GM20000 (cell line): ENCODE results near the gene HAPLN2.

Experiments
- DNase-seq: peaks from one replicate; pipeline ENCODE4 v3.0.0; 2012; ENCODE audit warnings: low spot score
- TF ChIP-seq, protein P1 (sequence below): IDR thresholded peaks from 2 replicates; pipeline ENCODE4 v1.5.1; 2012; ENCODE audit warnings: mild to moderate bottlenecking, control low read depth; ENCODE audit errors: extremely low read depth, missing control alignments

Gene HAPLN2

DNA sequence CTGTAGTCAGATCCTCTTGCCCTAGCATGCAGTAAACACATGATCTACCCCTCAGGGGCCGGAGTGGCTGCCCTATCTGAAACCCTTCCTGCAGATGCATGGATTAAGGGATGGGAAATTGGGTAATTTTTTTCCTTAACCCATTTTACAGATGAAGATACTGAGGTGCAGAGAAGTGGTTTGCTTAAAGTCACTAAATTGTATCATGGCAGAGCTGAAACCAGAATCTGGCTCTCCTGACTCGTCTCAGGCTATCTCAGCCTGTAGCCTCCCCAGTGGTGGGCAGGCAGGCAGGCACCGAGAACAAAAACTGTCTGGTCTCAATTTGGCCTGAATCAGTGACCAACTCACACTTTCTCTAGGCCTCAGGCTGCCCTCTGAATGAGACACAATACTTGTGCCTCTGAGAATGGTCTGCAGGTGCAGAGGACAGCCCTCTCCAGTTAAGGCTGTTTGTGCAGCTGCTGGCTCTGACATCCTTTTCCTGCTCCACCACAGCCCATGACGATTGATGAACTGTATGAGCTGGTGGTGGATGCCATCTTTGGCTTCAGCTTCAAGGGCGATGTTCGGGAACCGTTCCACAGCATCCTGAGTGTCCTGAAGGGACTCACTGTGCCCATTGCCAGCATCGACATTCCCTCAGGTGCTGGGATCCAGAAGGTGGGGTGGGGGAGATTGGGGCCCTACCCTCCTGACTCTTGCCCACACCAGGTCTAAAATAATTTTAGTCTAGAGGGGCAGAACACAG lies 26.1 kb upstream of the HAPLN2 start:
- TF ChIP-seq, protein P1, sequence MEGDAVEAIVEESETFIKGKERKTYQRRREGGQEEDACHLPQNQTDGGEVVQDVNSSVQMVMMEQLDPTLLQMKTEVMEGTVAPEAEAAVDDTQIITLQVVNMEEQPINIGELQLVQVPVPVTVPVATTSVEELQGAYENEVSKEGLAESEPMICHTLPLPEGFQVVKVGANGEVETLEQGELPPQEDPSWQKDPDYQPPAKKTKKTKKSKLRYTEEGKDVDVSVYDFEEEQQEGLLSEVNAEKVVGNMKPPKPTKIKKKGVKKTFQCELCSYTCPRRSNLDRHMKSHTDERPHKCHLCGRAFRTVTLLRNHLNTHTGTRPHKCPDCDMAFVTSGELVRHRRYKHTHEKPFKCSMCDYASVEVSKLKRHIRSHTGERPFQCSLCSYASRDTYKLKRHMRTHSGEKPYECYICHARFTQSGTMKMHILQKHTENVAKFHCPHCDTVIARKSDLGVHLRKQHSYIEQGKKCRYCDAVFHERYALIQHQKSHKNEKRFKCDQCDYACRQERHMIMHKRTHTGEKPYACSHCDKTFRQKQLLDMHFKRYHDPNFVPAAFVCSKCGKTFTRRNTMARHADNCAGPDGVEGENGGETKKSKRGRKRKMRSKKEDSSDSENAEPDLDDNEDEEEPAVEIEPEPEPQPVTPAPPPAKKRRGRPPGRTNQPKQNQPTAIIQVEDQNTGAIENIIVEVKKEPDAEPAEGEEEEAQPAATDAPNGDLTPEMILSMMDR, result no peak
- no peak for DNase-seq

DNA sequence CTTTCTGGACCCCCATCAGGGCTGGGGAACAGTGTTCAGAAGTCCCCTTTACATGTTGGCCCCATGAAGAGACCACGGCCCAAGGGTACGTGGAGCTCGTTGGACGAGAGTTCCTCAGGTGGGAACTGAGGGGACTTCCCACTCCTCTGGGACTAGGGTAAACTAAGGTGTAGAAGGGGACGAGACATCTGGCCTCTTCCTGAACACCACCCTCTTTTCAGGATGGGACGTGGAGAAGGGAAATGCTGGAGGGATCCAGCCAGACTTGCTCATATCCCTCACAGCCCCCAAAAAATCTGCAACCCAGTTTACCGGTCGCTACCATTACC lies 25.6 kb upstream of the HAPLN2 start:
- DNase-seq, result no peak
- TF ChIP-seq, protein P1, result no peak

DNA sequence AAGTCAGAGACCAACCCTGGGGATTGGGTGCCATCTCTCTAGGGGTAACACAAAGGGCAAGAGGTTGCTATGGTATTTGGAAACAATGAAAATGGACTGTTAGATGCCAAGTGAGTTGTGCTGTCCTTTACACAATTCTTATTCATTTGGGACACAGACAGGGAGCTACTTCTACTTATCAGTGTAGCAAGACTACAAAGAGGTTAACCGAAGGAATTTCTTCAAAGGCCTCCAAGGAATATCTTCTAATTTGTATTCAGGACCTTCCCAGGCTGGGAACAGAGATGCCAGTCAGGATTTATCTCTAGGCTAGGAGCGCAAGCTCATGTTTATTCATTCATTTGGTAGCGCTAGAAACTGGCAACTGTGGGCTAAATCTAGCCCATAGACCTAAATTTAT lies 25.0 kb upstream of the HAPLN2 start:
- no peak for DNase-seq
- TF ChIP-seq, protein P1, result no peak

DNA sequence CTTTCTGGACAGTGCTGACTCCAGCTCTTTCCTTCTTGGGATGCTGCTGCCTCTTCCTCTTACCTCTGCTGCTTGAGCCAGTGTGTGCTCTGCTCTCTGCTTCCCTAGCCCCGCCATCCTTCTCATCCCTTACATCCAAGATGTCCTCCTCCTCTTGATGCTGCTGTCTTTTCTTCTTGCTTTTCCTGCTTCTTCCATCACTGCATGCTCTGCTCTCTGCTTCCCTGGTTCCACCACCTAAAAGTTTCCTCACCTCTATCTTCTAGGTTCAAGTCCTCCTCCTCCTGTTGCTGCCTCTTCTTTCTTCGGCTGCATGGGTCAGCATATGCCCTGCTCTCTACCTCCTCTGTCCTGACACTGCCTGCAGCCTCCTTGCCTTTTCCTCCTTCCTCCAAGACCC lies 24.2 kb upstream of the HAPLN2 start:
- DNase-seq, result no peak
- TF ChIP-seq, protein P1, result no peak

DNA sequence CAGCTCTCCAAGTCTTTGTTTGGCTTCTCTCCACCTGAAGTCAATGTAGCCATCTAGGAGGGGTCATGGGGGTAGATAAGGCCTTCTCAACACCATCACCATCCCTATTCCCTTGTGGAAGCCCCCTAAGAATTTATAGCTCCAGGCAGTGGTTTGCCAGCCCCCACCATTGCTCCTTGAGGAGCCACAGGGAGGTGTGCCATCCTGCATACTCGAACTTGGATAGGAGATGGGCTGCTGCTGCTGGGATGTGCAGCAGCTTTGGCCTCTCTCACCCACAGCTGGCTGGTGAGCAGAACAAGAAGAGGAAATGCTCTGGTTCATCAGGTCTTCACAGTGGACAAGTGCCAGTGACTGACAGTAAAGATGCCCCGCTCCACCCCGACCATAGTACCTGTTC lies 22.8 kb upstream of the HAPLN2 start:
- TF ChIP-seq, protein P1, result no peak
- no peak for DNase-seq

DNA sequence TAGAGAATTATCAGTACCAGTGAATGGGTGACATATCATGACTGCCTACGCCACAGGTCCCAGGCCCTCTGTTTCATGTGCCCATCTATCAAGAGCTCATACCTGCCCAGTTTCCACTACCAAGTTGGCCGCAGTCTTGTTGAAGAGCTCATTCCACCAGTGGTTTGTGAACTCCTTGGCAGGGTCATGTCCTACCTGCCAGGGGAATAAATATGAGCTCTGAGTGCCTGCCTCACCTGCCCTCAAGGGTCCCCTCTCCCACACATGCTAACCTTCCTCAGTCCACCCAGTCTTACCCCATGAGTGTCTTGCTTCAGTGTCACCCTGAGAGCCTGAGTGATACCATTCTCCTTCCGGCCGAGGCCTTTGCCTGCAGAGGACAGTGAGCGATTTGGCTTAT lies 21.1 kb upstream of the HAPLN2 start:
- no peak for DNase-seq
- TF ChIP-seq, protein P1, result no peak

DNA sequence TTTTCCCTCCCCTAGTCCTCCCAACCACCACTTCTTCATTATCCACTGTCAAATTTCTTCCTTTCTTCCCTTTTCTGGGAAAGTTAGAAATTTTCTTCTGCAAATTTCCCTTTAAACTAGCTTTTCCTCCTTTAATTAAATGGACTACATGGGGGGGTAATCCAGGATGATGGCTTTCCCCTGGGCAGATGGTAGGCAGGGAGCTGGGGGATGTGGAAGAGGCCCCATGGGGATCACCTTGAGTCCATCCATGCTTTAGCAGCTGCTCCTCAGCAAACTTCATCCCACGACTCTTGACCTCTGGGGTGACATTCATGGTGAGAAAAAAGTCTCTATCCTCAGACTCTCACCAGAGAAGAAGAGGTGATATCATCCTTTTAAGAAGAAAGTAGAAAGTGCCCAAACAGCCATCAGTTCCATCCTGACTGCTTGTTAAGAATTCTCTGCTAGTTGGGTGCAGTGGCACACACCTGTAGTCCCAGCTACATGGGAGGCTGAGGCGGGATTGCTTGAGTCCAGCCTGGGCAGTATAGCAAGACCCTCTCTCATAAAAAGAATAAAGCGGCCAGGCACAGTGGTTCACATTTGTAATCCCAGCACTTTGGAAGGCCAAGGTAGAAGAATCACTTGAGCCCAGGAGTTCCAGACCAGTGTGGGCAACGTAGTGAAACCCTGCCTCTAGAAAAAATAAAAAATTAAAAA lies 20.3 kb upstream of the HAPLN2 start:
- DNase-seq, result no peak
- TF ChIP-seq, protein P1, result no peak
